H1 (cell line): ENCODE results near the gene WNT1. TPM values are rescaled to one million over a fixed set of nuclear protein-coding genes. Genes with fewer than 3 reads are reported as not detected.

Experiments used
- CEBPB ChIP-seq: IDR thresholded peaks from 2 replicates; pipeline ENCODE4 v1.6.1; 2012; ENCODE audit warnings: low read depth, low read length
- PHF8 ChIP-seq: fragments of 200-600 bp; sonication (generic); conservative IDR thresholded peaks from 2 replicates; pipeline ENCODE4 v1.7.1; 2012; ENCODE audit warnings: low read depth, mild to moderate bottlenecking, inconsistent platforms, low read length, moderate library complexity
- TCF12 ChIP-seq: IDR thresholded peaks from 2 replicates; pipeline ENCODE4 v1.6.1; 2011; ENCODE audit warnings: low read depth, mild to moderate bottlenecking, low read length
- polyA plus RNA-seq, 7 experiments: library from polyadenylated mRNA; depleted of rRNA in 3 of 7; stranded (reverse) in 5 of 7; unstranded in 2 of 7; fragments of >200 nt in 5 of 7; fragments of 200-250 nt in 2 of 7; gene quantifications; 1 replicate in 5 of 7; 2 replicates in 1 of 7; 4 replicates in 1 of 7; pipeline versions ENCODE4 v1.2.1 to v1.2.3, GENCODE V29; 2011 to 2013; ENCODE audit warnings: missing spikeins in 2 of 7, mixed read lengths in 2 of 7
- total RNA-seq: library from RNA; stranded (reverse); fragmentation: NEBNext Ultra II Directional; extraction: Animal tissue kit (Norgen Biotek cat#: 25700); gene quantifications from 2 replicates; pipeline ENCODE4 v1.2.1, GENCODE V29; 2021
- TF ChIP-seq, protein P1 (sequence below), 3 experiments: IDR thresholded peaks; 1 replicate in 2 of 3; 2 replicates in 1 of 3; pipeline versions ENCODE4 v1.5.1 to v1.6.1; 2011; ENCODE audit warnings: low read length in 3 of 3, mild to moderate bottlenecking in 3 of 3, inconsistent platforms in 2 of 3, low read depth in 1 of 3, moderate library complexity in 1 of 3; ENCODE audit not compliant: insufficient read depth in 1 of 3; ENCODE audit errors: control extremely low read depth in 1 of 3
- TF ChIP-seq, protein P2 (sequence below): IDR thresholded peaks from 2 replicates; pipeline ENCODE4 v1.6.1; 2011; ENCODE audit warnings: low read length, improper control_type of control experiment

Gene WNT1
- total and polyA plus RNA-seq, 2 of the 8 experiments (the other 6 are each of a cell fraction or from before 2014, with no cell fraction given): not detected

DNA sequence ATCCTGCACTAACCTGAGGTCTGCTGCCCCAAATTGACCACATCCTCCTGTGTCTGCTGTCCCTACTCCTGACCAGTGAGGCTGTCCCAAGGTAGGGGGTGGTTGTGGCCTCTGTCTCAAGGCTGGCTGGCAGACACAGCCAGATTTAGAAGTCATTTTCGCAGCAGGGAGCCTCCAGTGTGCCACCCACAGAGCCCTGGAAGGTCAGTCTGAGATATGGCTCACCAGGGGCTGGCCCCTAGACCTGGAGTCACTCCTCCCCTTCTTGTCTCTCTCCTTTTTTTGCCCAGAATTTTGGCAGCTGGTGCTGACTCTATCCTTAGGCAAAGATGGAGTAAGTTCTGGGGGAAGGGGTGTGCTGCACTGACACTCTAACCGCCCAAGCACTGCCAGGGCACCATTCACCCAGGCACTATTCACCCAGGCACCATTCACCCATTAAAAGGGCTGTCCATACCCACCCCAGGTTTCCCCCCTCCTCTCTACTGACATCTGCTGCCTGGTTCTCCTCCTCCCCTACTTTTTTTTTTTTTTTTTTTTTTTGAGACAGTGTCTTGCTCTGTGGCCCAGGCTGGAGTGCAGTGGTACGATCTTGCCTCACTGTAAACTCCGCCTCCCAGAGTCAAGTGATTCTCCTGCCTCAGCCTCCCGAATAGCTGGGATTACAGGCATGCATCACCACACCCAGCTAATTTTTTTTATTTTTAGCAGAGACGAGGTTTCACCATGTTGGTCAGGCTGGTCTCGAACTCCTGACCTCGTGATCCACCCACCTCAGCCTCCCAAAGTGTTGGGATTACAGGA, 13.3 kb downstream of the WNT1 start (continued):
- TF ChIP-seq, protein P1, sequence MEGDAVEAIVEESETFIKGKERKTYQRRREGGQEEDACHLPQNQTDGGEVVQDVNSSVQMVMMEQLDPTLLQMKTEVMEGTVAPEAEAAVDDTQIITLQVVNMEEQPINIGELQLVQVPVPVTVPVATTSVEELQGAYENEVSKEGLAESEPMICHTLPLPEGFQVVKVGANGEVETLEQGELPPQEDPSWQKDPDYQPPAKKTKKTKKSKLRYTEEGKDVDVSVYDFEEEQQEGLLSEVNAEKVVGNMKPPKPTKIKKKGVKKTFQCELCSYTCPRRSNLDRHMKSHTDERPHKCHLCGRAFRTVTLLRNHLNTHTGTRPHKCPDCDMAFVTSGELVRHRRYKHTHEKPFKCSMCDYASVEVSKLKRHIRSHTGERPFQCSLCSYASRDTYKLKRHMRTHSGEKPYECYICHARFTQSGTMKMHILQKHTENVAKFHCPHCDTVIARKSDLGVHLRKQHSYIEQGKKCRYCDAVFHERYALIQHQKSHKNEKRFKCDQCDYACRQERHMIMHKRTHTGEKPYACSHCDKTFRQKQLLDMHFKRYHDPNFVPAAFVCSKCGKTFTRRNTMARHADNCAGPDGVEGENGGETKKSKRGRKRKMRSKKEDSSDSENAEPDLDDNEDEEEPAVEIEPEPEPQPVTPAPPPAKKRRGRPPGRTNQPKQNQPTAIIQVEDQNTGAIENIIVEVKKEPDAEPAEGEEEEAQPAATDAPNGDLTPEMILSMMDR (IDR thresholded peaks at IDR 0.05; ENCODE audit: control extremely low read depth in 1 of 3, insufficient read depth in 1 of 3, low read depth in 1 of 3, low read length in 3 of 3): no peak
- no peak for TF ChIP-seq CEBPB
- no peak for TF ChIP-seq TCF12
- TF ChIP-seq PHF8: no peak
- TF ChIP-seq, protein P2, sequence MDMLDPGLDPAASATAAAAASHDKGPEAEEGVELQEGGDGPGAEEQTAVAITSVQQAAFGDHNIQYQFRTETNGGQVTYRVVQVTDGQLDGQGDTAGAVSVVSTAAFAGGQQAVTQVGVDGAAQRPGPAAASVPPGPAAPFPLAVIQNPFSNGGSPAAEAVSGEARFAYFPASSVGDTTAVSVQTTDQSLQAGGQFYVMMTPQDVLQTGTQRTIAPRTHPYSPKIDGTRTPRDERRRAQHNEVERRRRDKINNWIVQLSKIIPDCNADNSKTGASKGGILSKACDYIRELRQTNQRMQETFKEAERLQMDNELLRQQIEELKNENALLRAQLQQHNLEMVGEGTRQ: no peak
